SU-DHL-6 (cell line): Measurements from ENCODE around the gene CBL.

ENCODE experiments used
- H2AFZ ChIP-seq: fragments of 200-600 bp; sonication (generic); 2 replicates; pipeline ENCODE4 v1.6.1; 2014; ENCODE audit warnings: low read depth, mild to moderate bottlenecking, moderate library complexity, mixed read lengths, antibody characterized with exemption, low read length; ENCODE audit not compliant: severe bottlenecking
- H3F3A ChIP-seq: fragments of 200-600 bp; shearing (Covaris generic); 2 replicates; pipeline ENCODE4 v1.6.0; 2016; ENCODE audit warnings: antibody characterized with exemption, mild to moderate bottlenecking; ENCODE audit not compliant: insufficient read depth
- H3K27ac ChIP-seq: fragments of 200-600 bp; sonication (generic); 2 replicates; pipeline ENCODE4 v1.5.1; 2016; ENCODE audit warnings: low read depth, mild to moderate bottlenecking, low read length, moderate library complexity, mixed read lengths
- H3K27me3 ChIP-seq: fragments of 200-600 bp; sonication (generic), shearing (Covaris generic); 2 replicates; pipeline ENCODE4 v1.6.0; 2014; ENCODE audit warnings: mild to moderate bottlenecking, low read length
- H3K36me3 ChIP-seq: fragments of 200-600 bp; sonication (generic); 2 replicates; pipeline ENCODE4 v1.6.1; 2014; ENCODE audit warnings: mild to moderate bottlenecking, low read length, mixed read lengths
- H3K4me2 ChIP-seq: fragments of 300-600, 200-600 bp; shearing (Covaris generic), sonication (generic); 2 replicates; pipeline ENCODE4 v1.6.0; 2014; ENCODE audit warnings: low read length, low read depth, mild to moderate bottlenecking; ENCODE audit not compliant: poor library complexity, severe bottlenecking
- H3K4me3 ChIP-seq: fragments of 200-600 bp; sonication (generic); 2 replicates; pipeline ENCODE4 v1.5.1; 2014; ENCODE audit warnings: antibody characterized with exemption, low read length, mild to moderate bottlenecking, mixed read lengths; ENCODE audit not compliant: insufficient read depth, poor library complexity, severe bottlenecking
- H3K79me2 ChIP-seq: fragments of 200-600 bp; sonication (generic); 2 replicates; pipeline ENCODE4 v1.6.1; 2014; ENCODE audit warnings: mild to moderate bottlenecking, low read length, moderate library complexity; ENCODE audit not compliant: insufficient read depth
- H3K9ac ChIP-seq: fragments of 200-600 bp; sonication (generic); 2 replicates; pipeline ENCODE4 v1.7.0; 2014; ENCODE audit warnings: mild to moderate bottlenecking, low read length
- H3K9me2 ChIP-seq: fragments of 200-600 bp; sonication (generic); replicated peaks from 2 replicates; pipeline ENCODE4 v1.6.1; 2014; ENCODE audit warnings: low read length; ENCODE audit not compliant: insufficient read depth
- H3K9me3 ChIP-seq: fragments of 200-600 bp; sonication (generic); 2 replicates; pipeline ENCODE4 v1.6.1; 2014; ENCODE audit warnings: low read length, mixed read lengths; ENCODE audit not compliant: insufficient read depth
- H4K20me1 ChIP-seq: fragments of 200-600 bp; sonication (generic); 2 replicates; pipeline ENCODE4 v1.6.1; 2014; ENCODE audit warnings: low read depth, mild to moderate bottlenecking, antibody characterized with exemption, low read length, moderate library complexity, mixed read lengths
- CTCF ChIP-seq: fragments of 200-600 bp; sonication (generic); IDR thresholded peaks from one replicate; pipeline ENCODE4 v1.5.1; 2017; ENCODE audit warnings: antibody characterized with exemption, mild to moderate bottlenecking, low read length, moderate library complexity; ENCODE audit not compliant: insufficient read depth, poor library complexity, severe bottlenecking
- EZH2phosphoT487 ChIP-seq: fragments of 200-600 bp; sonication (generic), shearing (Covaris generic); conservative IDR thresholded peaks from 2 replicates; pipeline ENCODE4 v1.6.1; 2018; ENCODE audit warnings: mild to moderate bottlenecking, antibody characterized with exemption, low read length, moderate library complexity, mixed read lengths

CBL gene

GRCh38 chr11:119346605-119347004 is 140.5 kb downstream of the CBL start, which contains the start of gene MFRP:
Gene MFRP, minus strand, starts transcription at chr11:119346705. Its CDS starts 192 bp downstream, at chr11:119346513.
- Histone ChIP-seq H3K27ac (no peak within 1 kb of the TSS), H3K4me2 (no peak within 1 kb of the TSS), H3K36me3 (no peaks in the 10 kb centered on the region), H3K27me3 (no peaks in the 10 kb centered on the region), H3K9me2 (no peaks in the 10 kb centered on the region), H3K9me3 (no peaks in the 10 kb centered on the region), H3K4me3 (no peak within 1 kb of the TSS), H3K9ac (no peak within 1 kb of the TSS), H4K20me1 (no peaks in the 10 kb centered on the region), H3F3A (no peaks in the 10 kb centered on the region), H3K79me2 (no peaks in the 10 kb centered on the region), H2AFZ (no peak within 1 kb of the TSS)
- TF ChIP-seq CTCF (no peak), EZH2phosphoT487 (no peak)

- Histone ChIP-seq H3K9me3 (no peaks in the 10 kb centered on the region), H3K79me2 (no peaks in the 10 kb centered on the region), H2AFZ (no peak overlapping the region), H3K36me3 (no peaks in the 10 kb centered on the region), H3K4me2 (no peak overlapping the region), H3K9me2 (no peaks in the 10 kb centered on the region), H3K4me3 (no peak overlapping the region), H3F3A (no peaks in the 10 kb centered on the region), H3K27me3 (no peaks in the 10 kb centered on the region), H4K20me1 (no peaks in the 10 kb centered on the region), H3K9ac (no peak overlapping the region), H3K27ac (no peak overlapping the region)
- TF ChIP-seq EZH2phosphoT487 (no peak), CTCF (no peak)
These were observed 141.1 kb downstream of the CBL start for GRCh38 chr11:119347242-119347641.

- Histone ChIP-seq H4K20me1 (no peaks in the 10 kb centered on the region), H3K9me3 (no peaks in the 10 kb centered on the region), H3K9ac (no peak overlapping the region)
These were observed 141.9 kb downstream of the CBL start for GRCh38 chr11:119347940-119348605.

More at GRCh38 chr11:119347940-119348605, 141.9 kb downstream of the CBL start:
- no peak overlapping the region for H3K4me3 ChIP-seq
- no peaks in the 10 kb centered on the region for H3F3A ChIP-seq
- H3K4me2 ChIP-seq, result no peak overlapping the region
- H3K9me2 ChIP-seq, result no peaks in the 10 kb centered on the region
- H3K27me3 ChIP-seq, result no peaks in the 10 kb centered on the region
- no peak overlapping the region for H2AFZ ChIP-seq
- no peak overlapping the region for H3K27ac ChIP-seq
- TF ChIP-seq CTCF, result no peak
- no peak for TF ChIP-seq EZH2phosphoT487
- no peaks in the 10 kb centered on the region for H3K36me3 ChIP-seq
- no peaks in the 10 kb centered on the region for H3K79me2 ChIP-seq
